Tibial nerve (tissue), 4 donors: ENCODE data around the gene TBC1D5. TPM values are rescaled to one million over a fixed set of nuclear protein-coding genes. Genes with fewer than 3 reads are reported as not detected.

Experiments used
- DNase-seq, 2 donors: peaks; one replicate each; pipeline ENCODE4 v3.0.0-alpha.2; 2019; ENCODE audit warnings: low spot score in 2 of 2
- H3K27ac ChIP-seq, 4 donors: fragments of 200-600 bp; sonication (generic) in 3 of 4; one replicate each; pipeline ENCODE4 v1.5.1; 2017 to 2019; ENCODE audit warnings: mild to moderate bottlenecking in 1 of 4
- H3K27me3 ChIP-seq, 2 donors: fragments of 200-600 bp; sonication (generic) in 1 of 2; one replicate each; pipeline versions ENCODE4 v1.5.1 to v1.6.0; 2017 to 2019
- H3K36me3 ChIP-seq, 3 donors: fragments of 200-600 bp; sonication (generic); one replicate each; pipeline ENCODE4 v1.5.1; 2018 to 2019
- H3K4me1 ChIP-seq, 4 donors: fragments of 200-600 bp; sonication (generic) in 3 of 4; one replicate each; pipeline ENCODE4 v1.5.1; 2017 to 2019
- H3K4me3 ChIP-seq, 4 donors: fragments of 200-600 bp; sonication (generic) in 3 of 4; one replicate each; pipeline ENCODE4 v1.5.1; 2017 to 2019; ENCODE audit warnings: mild to moderate bottlenecking in 1 of 4, moderate library complexity in 1 of 4
- H3K9me3 ChIP-seq, 4 donors: fragments of 200-600 bp; sonication (generic) in 3 of 4; one replicate each; pipeline ENCODE4 v1.5.1; 2017 to 2019
- CTCF ChIP-seq, 5 experiments: fragments of 200-600 bp in 3 of 5; fragments of 450-650 bp in 2 of 5; sonication (generic) in 3 of 5; IDR thresholded peaks; one replicate each; pipeline ENCODE4 v1.5.1; 2016 to 2019; ENCODE audit warnings: antibody characterized with exemption in 5 of 5, mild to moderate bottlenecking in 3 of 5, moderate library complexity in 2 of 5
- EP300 ChIP-seq, 2 donors: sonication (generic); formaldehyde crosslinking; IDR thresholded peaks; one replicate each; pipeline ENCODE4 v1.6.1; 2017; ENCODE audit warnings: antibody characterized with exemption in 2 of 2, mild to moderate bottlenecking in 1 of 2
- POLR2A ChIP-seq, 2 donors: fragments of 450-650 bp; IDR thresholded peaks; one replicate each; pipeline ENCODE4 v1.6.1; 2017; ENCODE audit warnings: antibody characterized with exemption in 2 of 2, mild to moderate bottlenecking in 2 of 2, moderate library complexity in 2 of 2
- WGBS, 2 donors: methylation state at CpG; one replicate each; pipeline ENCODE4 v1.1.5; 2018; 5-methylcytosine and 5-hydroxymethylcytosine counted together
- total RNA-seq, 4 donors: library from RNA; depleted of rRNA; stranded (reverse); fragments of >200 nt; gene quantifications; one replicate each; pipeline ENCODE4 v1.1.0, GENCODE V29; 2016

The TBC1D5 gene
- total RNA-seq, 4 donors from 2014 or later: 55.2 to 128 (median 79.4) TPM

GRCh38 chr3:17201538-17201937, 540.9 kb downstream of the TBC1D5 start:
- 98% methylated on average over 2 of the region's 2 CpGs for WGBS, 2 donors
- DNase-seq: no peak
- peaks cover 0 to 17% (median 3%) of the 10 kb centered on the region in 4 donors for H3K9me3 ChIP-seq
- TF ChIP-seq EP300 (IDR thresholded peaks at IDR 0.05) (no peak), POLR2A (IDR thresholded peaks at IDR 0.05) (no peak), CTCF (IDR thresholded peaks at IDR 0.05) (no peak)
- H3K4me3 ChIP-seq: no peak overlapping the region
- no peaks in the 10 kb centered on the region for H3K27me3 ChIP-seq
- H3K27ac ChIP-seq: no peak overlapping the region
- peaks cover 0 to 1% (median 0%) of the 10 kb centered on the region in 4 donors for H3K4me1 ChIP-seq
- peaks cover 0 to 59% (median 0%) of the 10 kb centered on the region in 3 donors for H3K36me3 ChIP-seq

- H3K4me1 ChIP-seq: peaks cover 0 to 19% (median 5%) of the 10 kb centered on the region in 4 donors
- no peak for DNase-seq
- TF ChIP-seq CTCF (IDR thresholded peaks at IDR 0.05) (no peak), EP300 (IDR thresholded peaks at IDR 0.05) (no peak), POLR2A (IDR thresholded peaks at IDR 0.05) (no peak)
- 21 to 39% methylated on average over 5 of the region's 5 CpGs for WGBS, 2 donors
- H3K4me3 ChIP-seq: no peak overlapping the region
- H3K27me3 ChIP-seq: no peaks in the 10 kb centered on the region
- peaks cover 0 to 11% (median 0%) of the 10 kb centered on the region in 3 donors for H3K36me3 ChIP-seq
- H3K9me3 ChIP-seq: no peaks in the 10 kb centered on the region
- H3K27ac ChIP-seq: no peak overlapping the region
These were observed 546.4 kb downstream of the TBC1D5 start for GRCh38 chr3:17195856-17196604.

- H3K9me3 ChIP-seq: no peaks in the 10 kb centered on the region
- no peak overlapping the region for H3K4me3 ChIP-seq
- no peaks in the 10 kb centered on the region for H3K27me3 ChIP-seq
- H3K36me3 ChIP-seq: peaks cover 0 to 10% (median 0%) of the 10 kb centered on the region in 3 donors
- H3K27ac ChIP-seq: no peak overlapping the region
- 24 to 27% methylated on average over 3 of the region's 3 CpGs for WGBS, 2 donors
- no peak for DNase-seq
- peaks cover 0 to 19% (median 5%) of the 10 kb centered on the region in 4 donors for H3K4me1 ChIP-seq
- TF ChIP-seq POLR2A (IDR thresholded peaks at IDR 0.05): no peak
These were observed 547.2 kb downstream of the TBC1D5 start for GRCh38 chr3:17195192-17195611.

GRCh38 chr3:17194116-17194515, 548.3 kb downstream of the TBC1D5 start:
- H3K4me1 ChIP-seq: peaks cover 0 to 19% (median 5%) of the 10 kb centered on the region in 4 donors
- H3K36me3 ChIP-seq: peaks cover 0 to 10% (median 0%) of the 10 kb centered on the region in 3 donors
- no peak overlapping the region for H3K4me3 ChIP-seq
- H3K27ac ChIP-seq: no peak overlapping the region
- no peak for DNase-seq
- TF ChIP-seq EP300 (IDR thresholded peaks at IDR 0.05) (no peak), POLR2A (IDR thresholded peaks at IDR 0.05) (no peak), CTCF (IDR thresholded peaks at IDR 0.05) (no peak)
- 96 to 97% methylated on average over 5 of the region's 5 CpGs for WGBS, 2 donors
- no peaks in the 10 kb centered on the region for H3K9me3 ChIP-seq
- H3K27me3 ChIP-seq: no peaks in the 10 kb centered on the region

- TF ChIP-seq EP300 (IDR thresholded peaks at IDR 0.05) (no peak), POLR2A (IDR thresholded peaks at IDR 0.05) (no peak), CTCF (IDR thresholded peaks at IDR 0.05) (no peak)
- WGBS, 2 donors: 91 to 92% methylated on average over 2 of the region's 2 CpGs
- no peak for DNase-seq
- Histone ChIP-seq H3K36me3 (peaks cover 0 to under 1% (median 0%) of the 10 kb centered on the region in 3 donors), H3K27ac (no peak overlapping the region), H3K27me3 (no peaks in the 10 kb centered on the region), H3K4me3 (no peak overlapping the region), H3K4me1 (peaks cover 0 to 19% (median 5%) of the 10 kb centered on the region in 4 donors), H3K9me3 (no peaks in the 10 kb centered on the region)
These were observed 549.4 kb downstream of the TBC1D5 start for GRCh38 chr3:17192995-17193394.
